Tibial nerve (tissue), 4 donors: ENCODE results near the gene TAS2R46.

ENCODE experiments used
- EP300 ChIP-seq, 2 donors: sonication (generic); formaldehyde crosslinking; IDR thresholded peaks; one replicate each; pipeline ENCODE4 v1.6.1; 2017; ENCODE audit warnings: antibody characterized with exemption in 2 of 2, mild to moderate bottlenecking in 1 of 2
- TF ChIP-seq, protein P1 (sequence below), 5 experiments: fragments of 200-600 bp in 3 of 5; fragments of 450-650 bp in 2 of 5; sonication (generic) in 3 of 5; IDR thresholded peaks; one replicate each; pipeline ENCODE4 v1.5.1; 2016 to 2019; ENCODE audit warnings: antibody characterized with exemption in 5 of 5, mild to moderate bottlenecking in 3 of 5, moderate library complexity in 2 of 5

- TF ChIP-seq, protein P1, sequence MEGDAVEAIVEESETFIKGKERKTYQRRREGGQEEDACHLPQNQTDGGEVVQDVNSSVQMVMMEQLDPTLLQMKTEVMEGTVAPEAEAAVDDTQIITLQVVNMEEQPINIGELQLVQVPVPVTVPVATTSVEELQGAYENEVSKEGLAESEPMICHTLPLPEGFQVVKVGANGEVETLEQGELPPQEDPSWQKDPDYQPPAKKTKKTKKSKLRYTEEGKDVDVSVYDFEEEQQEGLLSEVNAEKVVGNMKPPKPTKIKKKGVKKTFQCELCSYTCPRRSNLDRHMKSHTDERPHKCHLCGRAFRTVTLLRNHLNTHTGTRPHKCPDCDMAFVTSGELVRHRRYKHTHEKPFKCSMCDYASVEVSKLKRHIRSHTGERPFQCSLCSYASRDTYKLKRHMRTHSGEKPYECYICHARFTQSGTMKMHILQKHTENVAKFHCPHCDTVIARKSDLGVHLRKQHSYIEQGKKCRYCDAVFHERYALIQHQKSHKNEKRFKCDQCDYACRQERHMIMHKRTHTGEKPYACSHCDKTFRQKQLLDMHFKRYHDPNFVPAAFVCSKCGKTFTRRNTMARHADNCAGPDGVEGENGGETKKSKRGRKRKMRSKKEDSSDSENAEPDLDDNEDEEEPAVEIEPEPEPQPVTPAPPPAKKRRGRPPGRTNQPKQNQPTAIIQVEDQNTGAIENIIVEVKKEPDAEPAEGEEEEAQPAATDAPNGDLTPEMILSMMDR (IDR thresholded peaks at IDR 0.05): no peak
- no peak for TF ChIP-seq EP300 (IDR thresholded peaks at IDR 0.05)
These were observed 13.5 kb upstream of the TAS2R46 start for GRCh38 chr12:11075642-11076041.
